ENCODE measurements around the gene S100A12. TPM values are rescaled to one million over a fixed set of nuclear protein-coding genes. Genes with fewer than 3 reads are reported as not detected.

Gene S100A12
- total RNA-seq, 1 donor from 2014 or later: 3.5 TPM

DNA sequence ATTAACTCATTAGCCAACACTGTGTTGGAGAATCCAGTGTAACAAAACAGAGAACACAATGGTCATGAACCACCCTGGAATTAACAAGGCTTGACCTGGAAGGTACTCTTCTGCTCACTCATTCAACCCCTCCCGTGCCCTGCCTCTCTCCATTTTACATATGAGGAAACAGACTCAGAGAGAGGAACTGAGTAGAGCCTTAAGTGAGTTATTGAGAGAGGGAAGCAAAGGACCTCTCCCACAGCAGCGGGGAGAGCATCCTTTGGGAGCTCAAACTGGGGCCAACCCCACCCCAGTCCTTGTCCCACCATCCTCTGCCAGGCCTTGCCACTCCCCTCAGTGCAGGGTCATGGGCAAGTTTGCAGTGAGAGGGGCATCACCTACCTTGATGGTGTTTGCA lies 1.4 kb downstream of the S100A12 start:
- no peak for ATAC-seq
- DNase-seq: no peak
- intact Hi-C loops (cut with micrococcal nuclease): no loop called here

DNA sequence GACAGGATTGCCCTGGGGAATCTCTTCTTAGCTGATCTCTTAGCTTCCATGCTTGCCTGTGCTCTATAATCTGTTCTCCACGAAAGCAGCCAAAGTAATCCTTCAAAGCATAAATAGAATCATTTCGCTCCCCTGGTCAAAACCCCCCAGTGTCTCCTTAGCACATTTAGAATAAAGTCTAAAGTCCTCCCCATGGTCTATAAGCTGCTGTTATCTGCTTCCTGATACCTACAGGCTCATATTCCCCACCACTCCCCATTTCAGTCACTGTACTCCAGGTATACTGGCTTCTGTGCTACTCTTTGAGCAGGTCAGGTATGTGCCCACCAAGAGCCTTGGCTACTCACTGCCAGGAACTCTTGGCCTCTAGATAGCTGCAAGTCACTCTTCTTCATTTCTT lies 2.9 kb downstream of the S100A12 start:
- DNase-seq: no peak
- intact Hi-C loops (cut with micrococcal nuclease): no loop called here
- no peak for ATAC-seq

DNA sequence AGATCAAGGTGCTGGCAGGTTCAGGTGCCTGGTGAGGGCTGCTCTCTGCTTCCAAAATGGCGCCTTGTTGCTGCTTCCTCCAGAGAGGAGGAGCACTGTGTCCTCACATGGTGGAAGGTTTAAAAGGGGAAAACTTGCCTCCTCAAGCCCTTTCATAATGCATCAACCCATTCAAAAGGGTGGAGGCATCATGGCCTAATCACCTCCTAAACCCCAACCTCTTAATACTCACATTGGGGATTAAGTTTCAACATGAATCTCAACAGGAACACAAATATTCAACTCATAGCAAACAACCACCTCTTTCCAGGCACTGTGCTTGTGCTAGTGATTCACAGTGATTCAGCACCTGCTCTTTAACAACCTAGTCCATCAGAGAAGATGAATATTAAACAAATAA lies 4.2 kb downstream of the S100A12 start:
- no peak for ATAC-seq
- intact Hi-C loops (cut with micrococcal nuclease): no loop called here

DNA sequence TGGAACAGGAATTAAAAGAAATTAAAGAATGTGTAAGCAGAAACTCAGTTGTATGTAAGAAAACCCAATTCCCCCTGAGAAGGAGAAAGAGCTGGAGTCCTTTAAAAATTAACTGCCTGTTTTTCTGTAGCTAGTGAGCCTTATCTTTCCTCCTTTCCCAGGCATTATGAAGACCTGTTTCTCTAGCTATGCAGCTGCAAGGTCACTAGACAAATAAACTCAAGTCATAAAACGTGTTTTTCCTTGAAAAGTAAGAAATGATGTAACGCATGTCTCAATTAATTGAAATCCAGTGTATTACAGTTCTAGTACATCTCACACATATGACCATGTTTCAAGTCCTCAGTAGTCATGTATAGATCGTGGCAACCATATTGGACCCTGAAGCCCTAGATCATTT lies 5.3 kb downstream of the S100A12 start:
- ATAC-seq (no peak), DNase-seq (no peak)
- intact Hi-C loops (cut with micrococcal nuclease): no loop called here

More for the DNA sequence above, 4.2 kb downstream of the S100A12 start:
- no peak for DNase-seq

DNA sequence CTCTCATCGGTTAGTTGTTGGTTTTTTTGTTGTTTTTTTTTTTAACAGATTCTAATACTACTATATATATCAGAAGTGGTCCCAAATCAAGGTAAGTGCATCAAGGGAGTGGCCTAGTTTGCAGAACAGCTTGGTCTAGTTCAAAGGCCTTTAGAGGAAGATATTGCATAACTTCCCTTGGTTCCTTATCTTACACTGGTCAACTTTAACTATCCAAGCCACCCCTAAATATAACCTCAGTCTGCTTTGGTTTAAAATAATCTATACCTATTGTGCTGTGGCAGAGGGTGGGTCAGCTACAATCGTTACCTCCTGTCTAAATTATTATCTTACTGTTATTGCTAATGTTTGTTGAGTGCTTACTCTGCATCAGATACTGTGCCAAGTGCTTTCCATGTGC lies 6.9 kb downstream of the S100A12 start:
- peak; percentile 32 for ATAC-seq
- intact Hi-C loops (cut with micrococcal nuclease): no loop called here
- no peak for DNase-seq

DNA sequence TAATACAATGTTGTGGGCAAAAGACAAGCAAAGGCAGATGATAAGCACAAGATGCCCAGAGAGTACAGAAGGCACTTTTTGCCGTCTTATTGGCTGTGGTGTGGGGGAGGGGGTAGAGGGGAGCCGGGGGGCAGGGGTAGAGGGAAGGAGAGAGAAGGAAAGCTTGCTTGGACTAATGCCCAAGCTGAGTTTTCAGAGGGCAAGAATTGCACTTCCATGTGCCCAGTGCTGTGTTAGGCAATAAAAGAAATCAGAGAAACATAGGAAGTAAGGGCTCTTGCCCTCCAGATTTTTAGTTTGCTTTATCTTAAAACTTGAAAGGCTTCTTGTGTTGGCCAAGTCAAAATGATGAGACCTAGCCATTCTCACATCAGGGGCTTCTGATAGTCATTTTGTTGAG lies 8.3 kb downstream of the S100A12 start:
- intact Hi-C loops (cut with micrococcal nuclease): no loop called here
- DNase-seq (no peak), ATAC-seq (peak; percentile 29)

DNA sequence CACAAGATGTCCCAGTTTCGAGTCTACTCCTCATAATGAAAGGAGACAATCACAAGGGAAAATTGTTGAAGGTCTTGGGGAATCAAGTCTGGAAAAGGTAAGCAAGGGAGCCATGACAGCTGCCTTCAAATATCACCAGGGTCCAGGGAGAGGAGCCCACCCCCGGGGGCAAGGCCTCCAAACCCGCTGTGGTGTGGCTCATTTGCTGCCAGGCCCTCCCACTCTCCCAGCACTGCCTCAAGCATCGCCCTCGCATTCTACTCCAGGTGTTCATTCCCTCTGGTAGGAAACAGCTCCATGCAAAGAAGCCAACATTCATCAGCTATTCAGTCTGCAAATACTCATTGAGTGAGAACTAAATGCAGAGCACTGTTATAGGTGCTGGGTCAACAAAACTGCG lies 9.2 kb downstream of the S100A12 start:
- intact Hi-C loops (cut with micrococcal nuclease): no loop called here
- DNase-seq (no peak), ATAC-seq (no peak)

DNA sequence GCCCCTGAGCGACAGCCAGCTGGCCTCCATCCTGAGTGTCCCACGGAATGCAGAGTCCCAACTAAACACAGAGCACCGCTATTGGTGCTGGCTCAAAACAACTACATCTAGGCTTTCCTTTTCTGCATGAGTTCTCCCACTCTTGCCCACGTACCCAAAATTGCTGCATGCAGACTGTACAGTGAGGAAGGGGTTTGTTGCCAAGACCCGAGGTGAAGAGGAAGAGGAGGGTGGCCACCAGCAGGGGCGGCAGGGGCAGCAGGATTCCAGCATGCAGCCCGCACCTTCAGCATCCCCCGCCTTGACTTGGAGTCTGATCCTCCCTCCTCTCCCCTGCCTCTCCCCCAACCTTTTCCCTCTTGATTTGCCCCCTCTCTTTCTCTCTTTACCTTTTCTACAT lies 9.7 kb downstream of the S100A12 start:
- ATAC-seq: no peak
- intact Hi-C loops (cut with micrococcal nuclease): no loop called here
- DNase-seq: no peak

DNA sequence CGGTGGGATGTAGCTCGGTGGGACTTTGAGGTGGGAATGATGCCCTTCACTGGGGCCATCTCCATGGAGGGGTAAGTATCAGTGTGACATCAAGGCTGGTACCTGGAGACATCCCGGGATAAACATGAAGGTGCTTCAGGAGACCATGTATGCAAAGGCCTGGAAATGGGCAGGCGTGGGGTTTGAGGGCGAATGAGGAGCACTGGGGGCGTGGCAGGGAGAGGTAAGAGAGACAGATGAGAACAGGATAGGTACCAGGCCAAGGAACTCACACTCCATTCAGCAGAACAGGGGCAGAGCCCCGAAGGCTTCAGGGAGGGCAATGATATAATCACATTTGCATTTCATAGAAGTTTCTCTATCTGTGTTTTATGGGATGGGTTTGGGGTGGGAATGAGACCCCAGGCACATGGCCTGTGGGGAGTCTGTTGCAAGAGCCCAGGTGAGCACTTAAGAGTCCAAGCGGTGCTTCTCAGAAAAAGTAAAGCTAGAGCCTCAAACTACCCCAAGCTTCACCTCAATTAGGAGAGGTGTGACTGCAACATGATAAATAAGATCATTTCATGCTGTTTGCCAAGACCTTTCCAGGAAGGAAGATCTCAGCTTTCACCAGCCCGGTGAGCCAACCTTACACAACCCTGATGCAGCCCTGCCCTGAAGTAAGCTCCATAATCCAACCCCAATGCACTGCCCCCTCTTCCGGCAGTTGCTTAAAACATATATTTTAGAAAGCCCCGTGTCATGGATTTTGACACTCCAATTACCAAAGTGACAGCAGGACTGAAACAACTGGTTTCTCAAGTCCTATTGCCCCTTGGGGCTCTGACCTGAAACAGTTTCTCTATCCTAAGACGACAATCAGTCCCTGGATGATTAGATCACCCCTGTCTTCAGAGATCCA lies 10.4 kb downstream of the S100A12 start:
- DNase-seq (no peak), ATAC-seq (no peak)
- intact Hi-C loops (cut with micrococcal nuclease): no loop called here

DNA sequence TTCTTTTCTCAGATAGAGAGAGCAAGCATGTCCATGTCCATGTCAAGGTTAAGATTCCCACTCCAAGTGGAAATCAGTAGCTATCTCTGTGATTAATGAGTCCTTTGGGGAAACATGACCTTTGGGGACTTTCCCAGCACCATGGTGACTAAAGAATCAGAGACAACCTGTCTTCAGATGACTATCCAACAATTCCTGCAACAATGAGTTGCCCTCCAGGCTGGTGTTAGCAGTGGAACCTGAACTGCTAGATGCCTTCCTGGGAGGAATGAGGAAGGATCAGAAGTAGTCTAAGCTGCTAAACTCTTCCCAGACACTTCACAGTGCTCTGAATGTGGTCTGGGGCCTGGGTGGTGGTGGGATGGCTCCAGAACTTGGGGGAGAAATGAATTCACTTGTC lies 11.3 kb downstream of the S100A12 start:
- no peak for ATAC-seq
- intact Hi-C loops (cut with micrococcal nuclease): no loop called here

DNA sequence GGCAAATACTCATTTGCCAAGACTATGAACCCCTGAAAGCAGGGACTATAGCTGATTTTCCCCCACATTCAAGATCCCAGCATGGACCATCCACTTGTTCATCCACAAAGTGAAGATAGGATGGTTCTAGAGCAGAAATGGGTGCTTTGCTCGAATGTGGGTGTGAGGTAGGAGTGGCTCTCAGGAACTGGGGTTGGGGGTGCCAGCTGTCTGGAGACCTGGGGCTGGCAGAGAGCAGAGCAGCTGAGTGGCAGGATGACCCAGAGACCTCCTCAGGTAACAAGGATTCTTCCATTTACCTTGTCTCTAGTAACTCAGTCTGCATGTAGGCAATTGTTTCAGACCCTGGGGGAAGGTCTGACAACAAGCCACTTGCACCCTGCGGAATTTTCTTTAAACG lies 11.8 kb downstream of the S100A12 start:
- intact Hi-C loops (cut with micrococcal nuclease): no loop called here
- DNase-seq: no peak
- no peak for ATAC-seq

More for the DNA sequence above, 11.3 kb downstream of the S100A12 start:
- no peak for DNase-seq

DNA sequence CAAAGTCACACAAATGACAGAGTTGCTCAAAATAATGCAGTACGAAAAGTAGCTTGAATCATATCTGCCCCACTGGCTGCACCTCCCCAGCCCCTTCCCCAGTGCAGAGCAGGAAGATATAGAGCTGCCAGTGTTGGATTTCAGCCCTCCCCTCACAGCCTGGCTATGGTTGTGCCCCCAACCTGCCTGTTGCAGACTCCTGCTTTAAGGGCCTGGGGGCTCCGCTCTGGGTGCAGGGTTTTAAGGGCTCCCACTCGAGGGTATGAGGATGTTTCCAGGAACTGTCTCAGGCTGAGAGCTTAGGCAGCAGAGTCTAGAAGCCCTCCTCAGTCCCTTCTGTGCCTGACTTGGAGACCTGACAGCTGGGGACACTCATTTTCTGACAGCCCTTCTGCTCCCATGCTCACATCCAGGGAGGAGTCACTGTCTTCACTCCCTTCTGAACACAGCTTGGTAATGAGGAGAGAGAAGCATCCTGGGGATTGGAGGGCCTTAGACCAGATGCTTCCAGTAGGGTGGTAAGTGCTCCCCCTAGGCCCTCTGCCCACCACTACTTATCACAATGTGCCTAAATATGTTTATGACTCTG lies 13.1 kb downstream of the S100A12 start:
- DNase-seq (no peak), ATAC-seq (no peak)
- intact Hi-C loops (cut with micrococcal nuclease): no loop called here

DNA sequence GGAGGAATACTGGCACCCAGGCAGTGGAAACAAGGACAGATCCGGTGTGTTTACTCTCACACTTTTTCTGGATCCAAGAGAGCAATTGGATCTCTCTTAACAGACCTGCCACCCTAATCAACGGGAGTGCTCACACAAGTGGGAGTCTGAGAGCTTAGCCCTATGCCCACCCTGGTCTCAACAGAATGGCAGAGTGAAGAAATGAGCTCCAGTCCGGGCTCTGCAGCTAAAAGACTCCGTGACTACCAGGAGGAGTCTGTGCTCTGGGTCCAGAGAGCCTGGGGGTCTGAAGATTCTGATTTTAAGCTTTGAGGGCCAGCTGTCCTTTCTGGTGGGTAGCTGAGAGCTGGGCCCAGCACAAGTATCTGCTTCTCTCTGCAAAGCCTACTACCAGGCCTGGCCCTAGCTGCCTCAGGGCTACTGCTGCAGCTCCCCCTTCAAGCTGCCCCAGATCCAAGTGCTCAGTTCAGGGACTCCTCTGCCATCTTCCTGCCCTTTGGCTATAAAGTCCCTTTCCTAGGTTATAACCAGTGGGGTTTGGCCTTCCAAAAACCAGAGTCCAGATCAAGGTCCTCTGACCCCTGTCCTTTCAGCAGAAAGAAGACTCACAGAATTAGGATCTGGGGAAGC lies 13.8 kb downstream of the S100A12 start:
- intact Hi-C loops (cut with micrococcal nuclease): no loop called here
- ATAC-seq: no peak
- DNase-seq: no peak

DNA sequence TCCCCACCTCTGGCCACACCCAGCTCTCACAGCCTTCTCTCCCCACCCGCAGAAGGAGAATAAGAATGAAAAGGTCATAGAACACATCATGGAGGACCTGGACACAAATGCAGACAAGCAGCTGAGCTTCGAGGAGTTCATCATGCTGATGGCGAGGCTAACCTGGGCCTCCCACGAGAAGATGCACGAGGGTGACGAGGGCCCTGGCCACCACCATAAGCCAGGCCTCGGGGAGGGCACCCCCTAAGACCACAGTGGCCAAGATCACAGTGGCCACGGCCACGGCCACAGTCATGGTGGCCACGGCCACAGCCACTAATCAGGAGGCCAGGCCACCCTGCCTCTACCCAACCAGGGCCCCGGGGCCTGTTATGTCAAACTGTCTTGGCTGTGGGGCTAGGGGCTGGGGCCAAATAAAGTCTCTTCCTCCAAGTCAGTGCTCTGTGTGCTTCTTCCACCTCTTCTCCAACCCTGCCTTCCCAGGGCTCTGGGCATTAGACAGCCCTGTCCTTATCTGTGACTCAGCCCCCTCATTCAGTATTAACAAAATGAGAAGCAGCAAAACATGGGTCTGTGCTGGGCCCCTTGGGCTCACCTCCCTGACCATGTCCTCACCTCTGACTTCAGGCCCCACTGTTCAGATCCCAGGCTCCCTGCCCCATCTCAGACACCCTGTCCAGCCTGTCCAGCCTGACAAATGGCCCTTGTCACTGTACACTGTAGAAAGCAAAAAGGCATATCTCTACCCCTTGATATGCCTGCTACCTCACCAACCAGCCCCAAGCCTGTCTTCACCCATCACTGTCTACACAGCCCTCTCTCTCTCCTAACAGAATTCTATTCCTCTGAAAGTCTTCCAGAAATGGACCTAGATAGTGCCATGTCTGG lies 14.6 kb downstream of the S100A12 start:
- intact Hi-C loops (cut with micrococcal nuclease): no loop called here
- no peak for DNase-seq
- peak; percentile 14 for ATAC-seq

DNA sequence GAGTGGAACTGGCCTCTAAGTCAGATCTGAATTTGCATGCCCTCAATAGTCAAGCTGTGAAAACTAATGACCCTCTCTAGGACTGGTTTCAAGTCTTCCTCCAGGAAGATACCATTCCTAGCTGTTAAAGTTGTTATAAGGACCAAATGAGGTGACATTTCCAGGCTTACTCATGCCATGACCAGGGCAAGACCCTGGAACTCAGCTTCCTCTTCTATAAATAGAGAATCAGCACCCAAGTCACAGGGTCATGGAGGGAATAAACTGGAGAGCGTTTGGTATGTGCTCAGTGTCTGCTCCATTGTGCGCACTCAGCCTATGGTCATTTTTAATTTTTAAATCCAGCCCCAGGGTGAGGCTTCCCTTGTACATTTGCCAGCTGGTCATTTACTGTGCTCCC lies 15.2 kb downstream of the S100A12 start:
- intact Hi-C loops (cut with micrococcal nuclease): no loop called here
- ATAC-seq: peak; percentile 45
- DNase-seq: no peak

DNA sequence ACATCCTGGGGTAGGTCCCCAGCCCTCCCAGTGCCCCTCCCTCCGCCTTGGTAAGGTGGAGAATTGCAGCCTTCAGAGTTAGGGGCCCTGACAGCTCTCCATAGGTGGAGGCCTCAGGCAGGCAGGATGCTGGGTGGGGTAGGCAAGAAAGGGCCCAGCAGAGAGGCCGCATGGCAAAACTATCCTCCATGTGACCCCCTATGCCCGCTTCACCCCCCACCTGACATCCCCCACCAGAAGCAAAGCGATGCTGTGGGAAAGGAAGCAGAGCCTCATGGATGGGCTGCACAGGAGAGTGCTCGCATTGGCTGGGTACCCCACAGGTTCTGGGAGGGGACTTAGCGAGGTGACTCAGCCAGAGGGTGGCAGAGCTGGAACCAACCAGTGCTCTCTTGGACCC lies 16.2 kb downstream of the S100A12 start:
- no peak for DNase-seq
- ATAC-seq: no peak
- intact Hi-C loops (cut with micrococcal nuclease): no loop called here

DNA sequence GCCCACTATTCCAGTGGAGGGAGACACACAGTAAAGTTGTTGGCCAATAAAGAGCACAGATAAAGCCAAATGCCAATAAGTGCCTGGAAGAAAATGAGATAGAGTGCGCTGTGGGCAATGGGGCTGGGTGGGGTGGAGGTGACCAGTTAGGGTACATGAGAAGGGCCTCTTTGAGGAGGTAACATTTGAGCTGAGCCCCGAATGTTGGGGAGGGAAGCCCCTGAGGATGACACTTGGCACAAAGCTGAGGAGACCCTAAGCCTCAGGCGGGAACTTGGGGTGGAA lies 16.8 kb downstream of the S100A12 start:
- DNase-seq (no peak), ATAC-seq (no peak)
- intact Hi-C loops (cut with micrococcal nuclease): no loop called here

DNA sequence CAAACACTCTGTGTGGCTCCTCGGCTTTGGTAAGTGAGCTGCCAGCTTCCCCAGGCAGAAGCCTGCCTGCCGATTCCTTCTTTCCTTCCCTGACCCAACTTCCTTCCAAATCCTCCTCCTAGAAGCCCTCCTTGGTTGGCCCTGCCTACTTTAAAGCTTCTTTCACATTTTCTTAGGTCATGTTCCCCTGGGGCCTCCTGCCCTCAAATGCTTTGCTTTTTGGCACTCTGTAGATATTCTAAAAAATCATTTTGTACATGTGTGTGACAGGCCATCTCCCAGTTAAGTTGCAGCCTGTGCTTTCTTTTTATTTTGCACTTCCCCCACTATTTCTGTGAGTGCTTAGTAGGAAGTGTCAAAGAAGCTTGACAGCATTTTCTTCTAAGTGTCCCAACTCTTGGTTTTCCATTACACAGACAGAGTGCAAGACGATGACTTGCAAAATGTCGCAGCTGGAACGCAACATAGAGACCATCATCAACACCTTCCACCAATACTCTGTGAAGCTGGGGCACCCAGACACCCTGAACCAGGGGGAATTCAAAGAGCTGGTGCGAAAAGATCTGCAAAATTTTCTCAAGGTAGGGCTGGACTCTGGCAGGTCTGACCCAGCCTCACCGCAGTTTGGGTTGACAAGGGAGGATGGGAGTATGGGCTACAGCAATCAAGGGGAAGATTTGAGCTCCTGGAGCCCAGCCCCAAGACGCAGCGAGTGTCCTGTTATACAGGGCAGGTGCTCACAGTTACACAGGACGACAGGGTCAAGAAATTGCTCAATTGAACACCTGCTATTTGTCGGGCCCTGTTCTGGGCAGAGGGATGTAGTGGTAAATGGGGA lies 17.3 kb downstream of the S100A12 start, which contains the start of gene S100A9:
S100A9 (plus strand) TSS at position 2 of the 838 bp plus-strand sequence; CDS start at position 432, 430 bp downstream.
- ATAC-seq (no peak), DNase-seq (no peak)
- intact Hi-C loops (cut with micrococcal nuclease): no loop called here

Measured in left ventricle myocardium superior (tissue), 1 donor.